ENCODE data around the gene KIF4B. TPM values are rescaled to one million over a fixed set of nuclear protein-coding genes. Genes with fewer than 3 reads are reported as not detected.
"Not testable (repeated sequence)": the region's sequence is repeated elsewhere in the genome, so short reads cannot be mapped to it uniquely, and the experiment has no call there.

The KIF4B gene
- not detected for total RNA-seq

- H3K9me3 ChIP-seq (ENCODE audit: low read depth, low read length) = no peaks in the 10 kb centered on the region
- H3K4me1 ChIP-seq (ENCODE audit: insufficient read depth, low read length) = no peaks in the 10 kb centered on the region
- no peak within 1 kb of the TSS for H3K4me3 ChIP-seq (ENCODE audit: low read length)
- H3K27me3 ChIP-seq (ENCODE audit: insufficient read depth, low read length) = peaks cover 4% of the 10 kb centered on the region
These were observed at the start of gene KIF4B for GRCh38 chr5:155013526-155013925. TSS of gene KIF4B (plus strand) at chr5:155013755. CDS start at chr5:155013860, 105 bp downstream.

- Histone ChIP-seq H3K9me3 (ENCODE audit: low read depth, low read length) (no peaks in the 10 kb centered on the region), H3K4me1 (ENCODE audit: insufficient read depth, low read length) (no peaks in the 10 kb centered on the region), H3K4me3 (ENCODE audit: low read length) (no peak overlapping the region), H3K27me3 (ENCODE audit: insufficient read depth, low read length) (no peaks in the 10 kb centered on the region)
These were observed 47.3 kb upstream of the KIF4B start for GRCh38 chr5:154966081-154966841.

GRCh38 chr5:154966874-154967273, 46.7 kb upstream of the KIF4B start:
- Histone ChIP-seq H3K4me1 (ENCODE audit: insufficient read depth, low read length) (no peaks in the 10 kb centered on the region), H3K9me3 (ENCODE audit: low read depth, low read length) (no peaks in the 10 kb centered on the region), H3K27me3 (ENCODE audit: insufficient read depth, low read length) (no peaks in the 10 kb centered on the region), H3K4me3 (ENCODE audit: low read length) (no peak overlapping the region)

GRCh38 chr5:154967421-154968024, 46.0 kb upstream of the KIF4B start:
- Histone ChIP-seq H3K9me3 (ENCODE audit: low read depth, low read length) (no peaks in the 10 kb centered on the region), H3K4me1 (ENCODE audit: insufficient read depth, low read length) (no peaks in the 10 kb centered on the region), H3K27me3 (ENCODE audit: insufficient read depth, low read length) (no peaks in the 10 kb centered on the region), H3K4me3 (ENCODE audit: low read length) (no peak overlapping the region)

- Histone ChIP-seq H3K9me3 (ENCODE audit: low read depth, low read length) (no peaks in the 10 kb centered on the region), H3K27me3 (ENCODE audit: insufficient read depth, low read length) (no peaks in the 10 kb centered on the region)
These were observed 44.6 kb upstream of the KIF4B start for GRCh38 chr5:154968953-154969352.

GRCh38 chr5:154970759-154971158, 42.8 kb upstream of the KIF4B start:
- Histone ChIP-seq H3K4me3 (ENCODE audit: low read length) (no peak overlapping the region), H3K27me3 (ENCODE audit: insufficient read depth, low read length) (no peaks in the 10 kb centered on the region), H3K9me3 (ENCODE audit: low read depth, low read length) (no peaks in the 10 kb centered on the region), H3K4me1 (ENCODE audit: insufficient read depth, low read length) (no peaks in the 10 kb centered on the region)

More at GRCh38 chr5:154968953-154969352, 44.6 kb upstream of the KIF4B start:
- no peaks in the 10 kb centered on the region for H3K4me1 ChIP-seq (ENCODE audit: insufficient read depth, low read length)
- H3K4me3 ChIP-seq (ENCODE audit: low read length) = no peak overlapping the region

GRCh38 chr5:154971501-154971900, 42.1 kb upstream of the KIF4B start:
- Histone ChIP-seq H3K4me3 (ENCODE audit: low read length) (no peak overlapping the region), H3K9me3 (ENCODE audit: low read depth, low read length) (no peaks in the 10 kb centered on the region), H3K4me1 (ENCODE audit: insufficient read depth, low read length) (no peaks in the 10 kb centered on the region), H3K27me3 (ENCODE audit: insufficient read depth, low read length) (no peaks in the 10 kb centered on the region)

GRCh38 chr5:154972476-154973080, 41.0 kb upstream of the KIF4B start:
- H3K9me3 ChIP-seq (ENCODE audit: low read depth, low read length) = no peaks in the 10 kb centered on the region
- H3K4me3 ChIP-seq (ENCODE audit: low read length) = no peak overlapping the region
- H3K27me3 ChIP-seq (ENCODE audit: insufficient read depth, low read length) = no peaks in the 10 kb centered on the region
- no peaks in the 10 kb centered on the region for H3K4me1 ChIP-seq (ENCODE audit: insufficient read depth, low read length)

GRCh38 chr5:154976082-154976481, 37.5 kb upstream of the KIF4B start:
- H3K27me3 ChIP-seq (ENCODE audit: insufficient read depth, low read length); H3K4me3 ChIP-seq (ENCODE audit: low read length): not testable (repeated sequence)

GRCh38 chr5:154977409-154977808, 36.1 kb upstream of the KIF4B start:
- Histone ChIP-seq H3K9me3 (ENCODE audit: low read depth, low read length) (no peaks in the 10 kb centered on the region), H3K4me1 (ENCODE audit: insufficient read depth, low read length) (no peaks in the 10 kb centered on the region), H3K27me3 (ENCODE audit: insufficient read depth, low read length) (no peaks in the 10 kb centered on the region), H3K4me3 (ENCODE audit: low read length) (no peak overlapping the region)

More at GRCh38 chr5:154976082-154976481, 37.5 kb upstream of the KIF4B start:
- H3K4me1 ChIP-seq (ENCODE audit: insufficient read depth, low read length); H3K9me3 ChIP-seq (ENCODE audit: low read depth, low read length): not testable (repeated sequence)

- not testable (repeated sequence) for H3K4me1 ChIP-seq (ENCODE audit: insufficient read depth, low read length); H3K27me3 ChIP-seq (ENCODE audit: insufficient read depth, low read length); H3K4me3 ChIP-seq (ENCODE audit: low read length); H3K9me3 ChIP-seq (ENCODE audit: low read depth, low read length)
These were observed 35.3 kb upstream of the KIF4B start for GRCh38 chr5:154978294-154978693.

- Histone ChIP-seq H3K9me3 (ENCODE audit: low read depth, low read length) (no peaks in the 10 kb centered on the region), H3K4me3 (ENCODE audit: low read length) (no peak overlapping the region), H3K4me1 (ENCODE audit: insufficient read depth, low read length) (no peaks in the 10 kb centered on the region)
These were observed 28.5 kb upstream of the KIF4B start for GRCh38 chr5:154984946-154985516.

GRCh38 chr5:154986151-154986550, 27.4 kb upstream of the KIF4B start:
- no peak overlapping the region for H3K4me3 ChIP-seq (ENCODE audit: low read length)
- no peaks in the 10 kb centered on the region for H3K4me1 ChIP-seq (ENCODE audit: insufficient read depth, low read length)
- H3K9me3 ChIP-seq (ENCODE audit: low read depth, low read length) = no peaks in the 10 kb centered on the region
- H3K27me3 ChIP-seq (ENCODE audit: insufficient read depth, low read length) = no peaks in the 10 kb centered on the region

More at GRCh38 chr5:154984946-154985516, 28.5 kb upstream of the KIF4B start:
- no peaks in the 10 kb centered on the region for H3K27me3 ChIP-seq (ENCODE audit: insufficient read depth, low read length)

GRCh38 chr5:154989626-154990025, 23.9 kb upstream of the KIF4B start:
- Histone ChIP-seq H3K4me3 (ENCODE audit: low read length) (no peak overlapping the region), H3K27me3 (ENCODE audit: insufficient read depth, low read length) (no peaks in the 10 kb centered on the region), H3K4me1 (ENCODE audit: insufficient read depth, low read length) (no peaks in the 10 kb centered on the region), H3K9me3 (ENCODE audit: low read depth, low read length) (no peaks in the 10 kb centered on the region)

GRCh38 chr5:154993461-154993860, 20.1 kb upstream of the KIF4B start:
- Histone ChIP-seq H3K4me1 (ENCODE audit: insufficient read depth, low read length) (no peaks in the 10 kb centered on the region), H3K4me3 (ENCODE audit: low read length) (no peak overlapping the region), H3K27me3 (ENCODE audit: insufficient read depth, low read length) (no peaks in the 10 kb centered on the region), H3K9me3 (ENCODE audit: low read depth, low read length) (no peaks in the 10 kb centered on the region)

All from mononuclear cell (primary cell).